H9 (cell line): ENCODE results near the gene EPHB6. TPM values are rescaled to one million over a fixed set of nuclear protein-coding genes. Genes with fewer than 3 reads are reported as not detected.

Experiments used
- DNase-seq: peaks from one replicate; pipeline ENCODE4 v3.0.0-alpha.2; 2017
- H2AFZ ChIP-seq: one replicate; pipeline ENCODE4 v1.6.1; 2013; ENCODE audit warnings: mild to moderate bottlenecking, low read length, control low read depth, moderate library complexity
- H2AK5ac ChIP-seq: 2 replicates; pipeline ENCODE4 v1.6.1; 2013; ENCODE audit warnings: low read length, control low read depth, mixed read lengths; ENCODE audit not compliant: insufficient read length
- H2BK120ac ChIP-seq: one replicate; pipeline ENCODE4 v1.6.1; 2013; ENCODE audit warnings: low read depth, mild to moderate bottlenecking, low read length, control low read depth, inconsistent platforms; ENCODE audit not compliant: poor library complexity, severe bottlenecking
- H2BK12ac ChIP-seq: 2 replicates; pipeline ENCODE4 v1.6.1; 2013; ENCODE audit warnings: low read length, control low read depth, mixed read lengths, low read depth; ENCODE audit not compliant: insufficient read length
- H2BK15ac ChIP-seq: 2 replicates; pipeline ENCODE4 v1.6.1; 2013; ENCODE audit warnings: low read depth, low read length, control low read depth
- H2BK20ac ChIP-seq: one replicate; pipeline ENCODE4 v1.6.1; 2013; ENCODE audit warnings: low read depth, mild to moderate bottlenecking, low read length, control low read depth, inconsistent platforms; ENCODE audit not compliant: poor library complexity, severe bottlenecking
- H2BK5ac ChIP-seq: 2 replicates; pipeline ENCODE4 v1.6.1; 2013; ENCODE audit warnings: low read length, control low read depth, mixed read lengths; ENCODE audit not compliant: insufficient read length
- H3K14ac ChIP-seq: 2 replicates; pipeline ENCODE4 v1.6.1; 2013; ENCODE audit warnings: low read length, control low read depth; ENCODE audit not compliant: insufficient read depth
- H3K18ac ChIP-seq: 2 replicates; pipeline ENCODE4 v1.6.1; 2013; ENCODE audit warnings: low read depth, mild to moderate bottlenecking, mixed read lengths, low read length, control low read depth; ENCODE audit not compliant: insufficient read length
- H3K23ac ChIP-seq: 2 replicates; pipeline ENCODE4 v1.6.1; 2013; ENCODE audit warnings: low read length, control low read depth, mixed read lengths, low read depth; ENCODE audit not compliant: insufficient read length
- H3K23me2 ChIP-seq: 2 replicates; pipeline ENCODE4 v1.6.1; 2013; ENCODE audit warnings: low read depth, mild to moderate bottlenecking, mixed read lengths, low read length, control low read depth; ENCODE audit not compliant: insufficient read length, poor library complexity, severe bottlenecking
- H3K27ac ChIP-seq: 2 replicates; pipeline ENCODE4 v1.5.1; 2013; ENCODE audit warnings: low read length, control low read depth, mixed read lengths, low read depth; ENCODE audit not compliant: insufficient read length
- H3K27me3 ChIP-seq: 2 replicates; pipeline ENCODE4 v1.6.1; 2013; ENCODE audit warnings: low read length, control low read depth, inconsistent platforms; ENCODE audit not compliant: insufficient read depth
- H3K4ac ChIP-seq: 2 replicates; pipeline ENCODE4 v1.6.1; 2013; ENCODE audit warnings: low read depth, mild to moderate bottlenecking, control low read depth, inconsistent platforms, low read length, moderate library complexity
- H3K4me1 ChIP-seq: 2 replicates; pipeline ENCODE4 v1.6.1; 2013; ENCODE audit warnings: low read length, control low read depth, inconsistent platforms; ENCODE audit not compliant: insufficient read depth
- H3K4me2 ChIP-seq: 2 replicates; pipeline ENCODE4 v1.6.1; 2013; ENCODE audit warnings: low read length, control low read depth, mixed read lengths; ENCODE audit not compliant: insufficient read length, insufficient read depth
- H3K56ac ChIP-seq: 2 replicates; pipeline ENCODE4 v1.6.1; 2013; ENCODE audit warnings: low read depth, mild to moderate bottlenecking, mixed read lengths, low read length, control low read depth; ENCODE audit not compliant: insufficient read length
- H3K79me1 ChIP-seq: 2 replicates; pipeline ENCODE4 v1.6.1; 2013; ENCODE audit warnings: low read depth, mild to moderate bottlenecking, moderate library complexity, low read length, control low read depth, inconsistent platforms; ENCODE audit not compliant: insufficient read depth, poor library complexity, severe bottlenecking
- H3K79me2 ChIP-seq: 2 replicates; pipeline ENCODE4 v1.6.1; 2013; ENCODE audit warnings: low read length, control low read depth, inconsistent platforms; ENCODE audit not compliant: insufficient read depth
- H3K9ac ChIP-seq: 2 replicates; pipeline ENCODE4 v1.6.1; 2013; ENCODE audit warnings: low read length, control low read depth, mixed read lengths; ENCODE audit not compliant: insufficient read length; ENCODE audit errors: extremely low read depth
- H3K9me3 ChIP-seq: one replicate; pipeline ENCODE4 v1.6.1; 2013; ENCODE audit warnings: low read depth, low read length, inconsistent platforms; ENCODE audit not compliant: control insufficient read depth
- H3T11ph ChIP-seq: one replicate; pipeline ENCODE4 v1.6.1; 2013; ENCODE audit warnings: mild to moderate bottlenecking, low read length, control low read depth, inconsistent platforms
- H4K20me1 ChIP-seq: one replicate; pipeline ENCODE4 v1.6.1; 2013; ENCODE audit not compliant: control insufficient read depth, insufficient read length, insufficient read depth
- H4K5ac ChIP-seq: 2 replicates; pipeline ENCODE4 v1.6.1; 2013; ENCODE audit warnings: low read depth, mild to moderate bottlenecking, mixed read lengths, low read length, control low read depth; ENCODE audit not compliant: insufficient read length
- H4K8ac ChIP-seq: replicated peaks from 2 replicates; pipeline ENCODE4 v1.6.1; 2013; ENCODE audit warnings: low read length, control low read depth, mixed read lengths, low read depth; ENCODE audit not compliant: insufficient read length
- H4K91ac ChIP-seq: 2 replicates; pipeline ENCODE4 v1.6.1; 2013; ENCODE audit warnings: low read depth, mild to moderate bottlenecking, moderate library complexity, mixed read lengths, low read length, control low read depth; ENCODE audit not compliant: insufficient read length
- H3K27ac Mint-ChIP-seq, 3 experiments: 2 replicates in 2 of 3; 3 replicates in 1 of 3; pipeline ENCODE4 v1.8.0; 2020 to 2021; ENCODE audit warnings: mixed read lengths in 3 of 3, mild to moderate bottlenecking in 1 of 3, moderate library complexity in 1 of 3
- H3K27me3 Mint-ChIP-seq: 2 replicates; pipeline ENCODE4 v1.8.0; 2021; ENCODE audit warnings: low read depth, mild to moderate bottlenecking, moderate library complexity, mixed read lengths
- H3K36me3 Mint-ChIP-seq, 3 experiments: 2 replicates in 2 of 3; 3 replicates in 1 of 3; pipeline ENCODE4 v1.8.0; 2020 to 2021; ENCODE audit warnings: low read depth in 3 of 3, mixed read lengths in 3 of 3; ENCODE audit not compliant: insufficient read depth in 1 of 3
- H3K4me1 Mint-ChIP-seq, 2 experiments: 2 replicates each; pipeline ENCODE4 v1.8.0; 2020; ENCODE audit warnings: mixed read lengths in 2 of 2
- H3K4me3 Mint-ChIP-seq, 2 experiments: 2 replicates in 1 of 2; 3 replicates in 1 of 2; pipeline ENCODE4 v1.8.0; 2020 to 2021; ENCODE audit warnings: mild to moderate bottlenecking in 2 of 2, mixed read lengths in 2 of 2, moderate library complexity in 1 of 2
- H3K9me3 Mint-ChIP-seq, 2 experiments: 2 replicates in 1 of 2; 3 replicates in 1 of 2; pipeline ENCODE4 v1.8.0; 2020; ENCODE audit warnings: mild to moderate bottlenecking in 2 of 2, mixed read lengths in 2 of 2, moderate library complexity in 1 of 2
- WGBS: extraction: QIAGEN DNeasy Blood & Tissue Kit; methylation state at CpG from one replicate; pipeline ENCODE4 v1.1.7; 2013; ENCODE audit warnings: missing lambda C conversion rate, low lambda C conversion rate, mixed read lengths; ENCODE audit not compliant: insufficient read length; ENCODE audit errors: extremely low coverage; 5-methylcytosine and 5-hydroxymethylcytosine counted together
- total RNA-seq: library from RNA; stranded (reverse); gene quantifications from 2 replicates; pipeline ENCODE4 v1.2.1, GENCODE V29; 2021
- TF ChIP-seq, protein P1 (sequence below): fragments of 200-600 bp; sonication (generic); conservative IDR thresholded peaks from 3 replicates; pipeline ENCODE4 v1.8.0; 2021; ENCODE audit warnings: antibody characterized with exemption, mild to moderate bottlenecking

Gene EPHB6
- total RNA-seq, 1 experiment from 2014 or later: 9.7 TPM

DNA sequence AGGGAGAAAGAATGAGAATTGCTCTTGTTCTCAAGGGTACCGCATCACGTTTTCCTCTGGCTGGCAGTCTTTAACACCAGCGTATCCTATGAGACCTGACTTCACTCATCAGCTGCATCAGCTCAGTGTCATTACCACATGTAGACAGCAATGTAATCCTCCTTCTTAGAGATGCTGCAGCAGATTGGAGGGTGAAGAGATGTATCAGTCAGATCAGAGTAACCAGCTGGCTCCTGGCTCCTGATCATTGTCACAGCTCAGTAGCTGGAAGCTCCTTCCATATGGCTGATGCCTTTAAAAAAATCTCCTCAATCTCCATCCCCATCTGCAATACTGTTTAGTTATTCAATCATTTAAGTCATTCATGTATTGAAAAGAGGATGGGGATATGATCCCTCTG, 39.7 kb upstream of the EPHB6 start:
- Mint-ChIP-seq H3K27ac (no peak overlapping the region; a peak in 1 of 7 replicates), H3K4me1 (peaks cover 33 to 41% of the 10 kb centered on the region in 2 experiments)
- peaks cover 14% of the 10 kb centered on the region; the same call in 1 of the 2 replicates for H3K4me1 ChIP-seq

More for the DNA sequence above, 39.7 kb upstream of the EPHB6 start:
- H3K27me3 Mint-ChIP-seq: peaks cover 10% of the 10 kb centered on the region
- Histone ChIP-seq H2BK15ac (no peak overlapping the region), H3K27ac (no peak overlapping the region), H4K5ac (no peak overlapping the region), H2BK5ac (no peak overlapping the region), H3K4me2 (no peak overlapping the region), H3K79me2 (no peaks in the 10 kb centered on the region), H4K8ac (no peak overlapping the region), H2BK12ac (no peak overlapping the region), H3K27me3 (no peaks in the 10 kb centered on the region), H3K18ac (no peak overlapping the region), H2AFZ (no peak overlapping the region), H3K23me2 (no peaks in the 10 kb centered on the region), H2AK5ac (no peak overlapping the region), H3K23ac (no peak overlapping the region), H2BK20ac (no peak overlapping the region), H3K56ac (no peak overlapping the region), H3K4ac (no peak overlapping the region), H3K9ac (no peak overlapping the region), H3T11ph (no peak overlapping the region), H3K9me3 (no peaks in the 10 kb centered on the region), H3K79me1 (no peaks in the 10 kb centered on the region), H4K91ac (no peak overlapping the region), H4K20me1 (no peaks in the 10 kb centered on the region), H3K14ac (no peak overlapping the region), H2BK120ac (no peak overlapping the region)
- DNase-seq: no peak
- peaks cover 0 to 8% of the 10 kb centered on the region in 2 experiments; a peak in 3 of 5 replicates for H3K9me3 Mint-ChIP-seq
- TF ChIP-seq, protein P1, sequence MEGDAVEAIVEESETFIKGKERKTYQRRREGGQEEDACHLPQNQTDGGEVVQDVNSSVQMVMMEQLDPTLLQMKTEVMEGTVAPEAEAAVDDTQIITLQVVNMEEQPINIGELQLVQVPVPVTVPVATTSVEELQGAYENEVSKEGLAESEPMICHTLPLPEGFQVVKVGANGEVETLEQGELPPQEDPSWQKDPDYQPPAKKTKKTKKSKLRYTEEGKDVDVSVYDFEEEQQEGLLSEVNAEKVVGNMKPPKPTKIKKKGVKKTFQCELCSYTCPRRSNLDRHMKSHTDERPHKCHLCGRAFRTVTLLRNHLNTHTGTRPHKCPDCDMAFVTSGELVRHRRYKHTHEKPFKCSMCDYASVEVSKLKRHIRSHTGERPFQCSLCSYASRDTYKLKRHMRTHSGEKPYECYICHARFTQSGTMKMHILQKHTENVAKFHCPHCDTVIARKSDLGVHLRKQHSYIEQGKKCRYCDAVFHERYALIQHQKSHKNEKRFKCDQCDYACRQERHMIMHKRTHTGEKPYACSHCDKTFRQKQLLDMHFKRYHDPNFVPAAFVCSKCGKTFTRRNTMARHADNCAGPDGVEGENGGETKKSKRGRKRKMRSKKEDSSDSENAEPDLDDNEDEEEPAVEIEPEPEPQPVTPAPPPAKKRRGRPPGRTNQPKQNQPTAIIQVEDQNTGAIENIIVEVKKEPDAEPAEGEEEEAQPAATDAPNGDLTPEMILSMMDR: no peak
- WGBS: no CpG with 5 or more reads among the region's 3 CpGs
- no peak overlapping the region for H3K4me3 Mint-ChIP-seq
- H3K36me3 Mint-ChIP-seq: no peaks in the 10 kb centered on the region
